Stromal cell of bone marrow (primary cell): ENCODE results near the gene RPS6KC1.
"Not testable (repeated sequence)": the region's sequence is repeated elsewhere in the genome, so short reads cannot be mapped to it uniquely, and the experiment has no call there.

Source experiments
- DNase-seq: peaks from one replicate; pipeline ENCODE4 v3.0.0-alpha.2; 2012; ENCODE audit warnings: low read depth

RPS6KC1 gene

DNA sequence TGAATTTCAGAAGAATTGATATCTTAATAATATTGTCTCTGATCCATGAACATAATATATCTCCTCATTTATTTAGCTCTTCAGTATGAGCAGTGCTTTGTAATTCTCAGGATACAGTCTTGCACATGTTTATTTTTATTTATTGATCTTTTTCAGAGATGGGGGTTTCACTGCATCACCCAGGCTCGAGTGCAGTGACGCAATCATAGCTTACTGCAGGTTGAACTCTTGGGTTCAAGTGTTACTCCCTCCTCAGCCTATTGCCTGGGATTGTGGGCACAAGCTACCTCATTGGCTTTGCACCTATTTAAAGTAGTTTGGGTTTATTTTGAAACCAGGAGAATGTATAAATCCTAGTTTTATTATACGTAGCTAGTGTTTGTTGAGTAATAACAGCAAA is 4.7 kb downstream of the RPS6KC1 start:
- DNase-seq, result no peak

DNA sequence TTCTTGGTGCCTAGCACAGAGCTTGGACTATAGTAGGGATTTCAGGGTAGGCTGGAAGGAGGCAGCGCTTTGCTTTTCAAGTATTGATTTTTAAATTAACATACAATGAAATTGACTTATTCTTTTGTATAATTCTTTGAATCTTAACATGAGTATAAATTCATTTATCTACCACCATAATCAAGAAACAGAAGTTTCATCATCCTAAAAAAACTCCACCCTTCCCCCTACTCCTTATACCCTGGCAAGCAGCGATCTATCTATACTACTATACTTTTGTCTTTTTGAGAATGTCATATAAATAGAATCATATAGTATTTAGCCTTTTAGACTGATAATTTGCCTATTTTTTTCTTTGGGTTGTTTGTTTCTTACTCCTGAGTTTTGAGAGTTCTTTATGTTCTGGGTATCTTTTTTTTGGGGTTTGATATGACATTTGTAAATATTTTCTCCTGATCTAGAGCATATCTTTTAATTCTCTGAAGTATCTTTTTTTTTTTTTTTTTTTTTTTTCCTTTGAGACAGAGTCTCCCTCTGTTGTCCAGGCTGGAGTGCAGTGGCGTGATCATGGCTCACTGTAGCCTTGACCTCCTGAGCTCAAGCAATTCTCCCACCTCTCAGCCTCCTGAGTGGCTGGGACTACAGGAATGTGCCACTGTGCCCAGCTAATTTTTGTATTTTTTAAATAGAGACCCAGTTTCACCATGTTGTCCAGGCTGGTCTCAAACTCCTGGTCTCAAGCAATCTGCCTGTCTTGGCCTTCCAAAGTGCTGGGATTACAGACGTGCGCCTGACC is 6.4 kb downstream of the RPS6KC1 start:
- no peak for DNase-seq

DNA sequence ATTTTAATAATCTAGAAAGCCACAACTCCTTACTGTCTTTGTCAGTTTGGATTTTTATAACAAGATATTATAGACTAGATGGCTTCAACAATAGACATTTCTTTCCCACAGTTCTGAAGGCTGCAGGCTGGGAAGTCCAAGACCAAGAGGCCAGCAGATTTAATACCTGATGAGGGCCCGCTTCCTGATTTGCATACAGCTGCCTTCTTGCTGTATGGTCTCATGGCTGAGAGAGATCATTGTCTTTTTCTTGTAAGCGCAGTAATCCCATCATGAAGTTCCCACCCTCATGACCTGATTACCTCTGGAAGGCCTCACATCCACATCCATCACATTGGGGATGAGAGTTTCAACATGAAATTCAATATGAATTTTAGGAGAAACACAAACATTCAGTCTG is 9.8 kb downstream of the RPS6KC1 start:
- DNase-seq, result no peak

DNA sequence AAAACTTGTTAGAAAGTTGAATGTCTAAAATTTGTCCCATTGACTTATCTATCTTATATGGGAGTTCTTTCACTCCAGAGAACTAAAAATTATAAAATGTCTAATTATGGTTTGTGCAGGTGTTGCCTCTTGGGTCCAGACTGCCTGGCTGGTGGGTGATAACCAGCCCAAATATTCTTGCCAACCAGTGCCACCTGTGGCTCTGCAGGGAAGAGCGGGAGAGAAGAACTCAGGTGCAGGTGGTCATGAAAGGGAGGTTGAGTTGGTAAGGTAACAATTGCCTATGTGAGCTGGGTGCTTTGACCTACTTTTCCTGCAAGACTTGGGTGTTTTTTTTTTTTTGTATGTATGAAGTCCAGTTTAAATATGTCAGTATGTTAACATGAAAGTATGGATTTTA is 10.2 kb downstream of the RPS6KC1 start:
- no peak for DNase-seq

DNA sequence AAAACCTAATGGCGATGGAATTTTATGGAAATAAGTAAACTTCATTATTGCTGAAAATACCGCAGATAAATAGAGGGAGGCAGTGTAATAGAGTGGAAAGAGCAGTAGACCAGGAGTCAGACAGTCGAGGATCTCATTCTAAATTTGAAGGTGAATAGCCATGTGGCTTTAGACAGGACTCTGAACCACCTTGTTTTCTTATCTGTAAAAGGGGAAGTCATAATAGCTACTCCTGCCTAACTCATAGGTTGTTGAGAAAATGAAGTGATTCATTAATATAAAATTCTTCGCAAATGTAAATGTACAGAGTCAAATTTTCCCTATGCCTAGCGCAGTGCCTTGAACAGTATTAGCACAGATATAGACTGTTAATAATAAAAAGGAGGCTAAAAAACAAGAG is 14.8 kb downstream of the RPS6KC1 start:
- no peak for DNase-seq

DNA sequence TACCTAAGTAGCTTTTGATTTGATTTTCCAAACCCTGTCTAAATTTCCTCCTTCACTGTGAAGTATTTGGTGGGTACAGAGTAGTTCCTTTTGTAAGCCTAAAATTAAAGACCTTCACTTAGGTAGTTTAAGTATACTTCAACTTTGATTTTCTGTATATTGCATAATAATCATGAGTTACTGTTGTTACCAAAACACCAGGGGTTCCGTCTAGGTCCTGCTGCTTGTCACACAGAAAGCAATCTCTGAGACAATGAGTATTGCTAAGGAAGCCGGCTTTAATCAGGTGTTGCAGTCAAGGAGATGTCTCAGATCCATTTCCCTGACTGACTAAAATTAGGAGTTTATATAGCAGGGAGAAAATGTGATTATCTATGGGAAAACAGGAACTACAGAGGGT is 15.3 kb downstream of the RPS6KC1 start:
- DNase-seq, result no peak

DNA sequence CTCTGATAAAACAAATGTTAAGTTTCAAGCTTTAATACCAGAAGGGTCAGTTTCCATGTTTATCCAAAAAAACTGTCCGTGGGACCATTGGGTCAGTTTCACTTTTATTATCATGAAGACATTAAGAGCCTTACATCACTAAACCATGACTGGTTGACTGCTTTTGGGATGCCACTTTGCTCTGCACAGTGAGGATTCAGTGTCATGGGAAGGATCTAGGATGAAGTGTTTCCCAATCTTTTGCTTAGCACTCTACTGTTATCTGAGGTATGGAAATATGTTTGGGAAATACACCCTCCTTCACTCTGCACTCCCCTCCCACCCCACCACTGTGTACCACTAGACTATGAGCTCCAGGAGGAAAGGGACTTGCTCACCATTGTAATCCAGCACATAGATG is 16.3 kb downstream of the RPS6KC1 start:
- DNase-seq, result no peak

DNA sequence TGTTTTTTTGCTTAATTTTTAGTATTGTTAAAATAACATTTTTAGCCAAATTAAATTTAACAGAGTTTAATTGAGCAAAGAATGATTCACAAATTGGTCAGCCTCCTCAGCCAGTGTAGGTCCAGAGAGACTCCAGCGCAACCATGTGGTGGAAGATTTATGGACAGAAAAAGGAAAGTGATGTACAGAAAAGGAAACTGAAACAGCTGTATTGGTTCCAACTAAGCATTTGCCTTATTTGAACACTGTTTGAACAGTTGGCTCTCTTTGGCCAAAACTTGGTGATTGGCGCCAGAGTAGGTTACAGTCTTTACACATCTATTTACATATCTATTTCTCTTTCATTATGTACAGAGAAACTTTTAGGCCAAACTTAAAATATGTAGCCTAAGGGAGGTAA is 19.4 kb downstream of the RPS6KC1 start:
- peak; percentile 77 for DNase-seq

DNA sequence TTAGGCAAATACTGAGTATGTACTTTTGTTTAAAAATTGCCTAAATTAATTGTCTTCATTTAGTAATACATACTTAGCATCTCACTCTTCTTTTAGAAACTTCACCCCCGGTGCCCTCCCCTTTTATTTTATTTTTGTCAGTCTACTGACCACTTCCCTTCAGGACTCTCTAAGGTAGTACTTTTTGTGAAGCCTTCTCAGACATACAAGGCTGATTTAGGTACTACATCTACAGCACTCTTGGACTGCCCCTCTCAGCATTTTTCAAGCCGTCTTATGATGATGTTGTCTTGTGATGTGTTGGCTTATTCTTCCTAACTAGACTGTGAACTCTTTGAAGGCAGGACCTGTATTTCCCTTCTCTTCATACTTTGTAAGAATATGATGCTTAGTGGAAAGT is 24.7 kb downstream of the RPS6KC1 start:
- DNase-seq, result no peak

DNA sequence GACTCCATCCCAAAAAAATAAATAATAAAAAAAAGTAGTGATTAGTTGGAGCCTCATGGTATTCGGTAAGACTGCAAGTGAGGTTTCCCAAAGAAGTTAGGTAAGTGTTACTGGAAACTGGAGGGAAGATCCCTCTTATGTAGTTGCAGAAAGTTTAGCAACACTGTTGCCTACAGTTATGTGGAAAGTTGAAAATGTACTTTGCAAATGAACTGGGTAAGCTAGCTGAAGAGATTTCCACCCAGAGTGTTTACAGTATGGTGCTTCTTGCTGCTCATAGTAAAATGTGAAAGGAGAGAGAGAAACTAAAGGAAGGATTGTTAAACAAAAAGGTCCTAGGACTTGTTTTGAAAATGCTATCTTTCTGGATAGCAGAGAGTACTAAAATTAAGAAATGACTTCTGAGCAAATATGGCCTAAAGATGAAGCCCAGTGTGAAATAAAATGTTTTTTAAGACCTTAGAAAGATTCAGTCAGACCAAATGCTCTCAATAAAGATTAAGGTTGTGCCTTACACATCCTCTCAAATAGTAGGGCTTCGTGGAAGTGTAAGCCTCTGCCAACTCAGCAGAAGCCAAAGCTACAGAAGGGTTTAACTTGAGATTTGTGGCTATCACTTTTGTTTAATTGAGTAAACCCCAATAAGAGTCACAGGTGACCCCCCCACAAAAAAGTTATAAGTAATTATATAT is 31.5 kb downstream of the RPS6KC1 start:
- no peak for DNase-seq

DNA sequence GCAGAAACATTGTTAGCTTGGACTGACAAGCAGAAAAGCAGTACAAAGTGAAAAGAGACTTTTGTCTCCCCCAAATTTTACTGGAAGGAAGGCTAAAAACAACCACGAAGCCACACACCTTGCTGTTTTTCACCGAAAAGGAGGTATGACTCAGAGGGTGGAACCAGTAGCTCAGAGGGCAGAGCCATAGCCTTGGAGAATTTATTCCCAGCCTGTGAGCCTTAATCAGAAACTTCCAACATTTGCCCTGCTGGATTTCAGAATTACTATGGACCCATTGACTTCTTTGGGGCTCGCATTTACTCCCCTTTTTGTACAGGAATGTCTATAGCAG is 32.0 kb downstream of the RPS6KC1 start:
- no peak for DNase-seq

DNA sequence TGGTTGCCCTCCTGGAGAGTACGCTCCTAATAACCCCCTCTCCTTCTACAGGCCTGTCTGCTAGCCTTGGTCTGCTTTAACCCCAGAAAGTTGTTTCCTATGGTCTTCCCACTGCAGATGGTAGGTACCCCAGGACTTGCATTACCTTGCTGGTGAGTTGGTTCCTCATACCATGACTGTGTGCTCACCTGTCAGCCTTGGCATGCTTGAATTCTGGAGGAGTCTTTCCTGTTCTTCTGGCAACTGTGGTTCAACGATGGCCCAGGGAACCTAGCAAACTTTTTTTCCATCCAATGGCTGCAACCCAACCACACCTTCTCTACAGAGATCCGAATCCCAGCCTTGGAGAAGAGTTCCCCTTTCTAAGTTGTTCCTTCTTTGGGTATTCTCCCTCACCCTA is 36.9 kb downstream of the RPS6KC1 start:
- DNase-seq, result no peak

DNA sequence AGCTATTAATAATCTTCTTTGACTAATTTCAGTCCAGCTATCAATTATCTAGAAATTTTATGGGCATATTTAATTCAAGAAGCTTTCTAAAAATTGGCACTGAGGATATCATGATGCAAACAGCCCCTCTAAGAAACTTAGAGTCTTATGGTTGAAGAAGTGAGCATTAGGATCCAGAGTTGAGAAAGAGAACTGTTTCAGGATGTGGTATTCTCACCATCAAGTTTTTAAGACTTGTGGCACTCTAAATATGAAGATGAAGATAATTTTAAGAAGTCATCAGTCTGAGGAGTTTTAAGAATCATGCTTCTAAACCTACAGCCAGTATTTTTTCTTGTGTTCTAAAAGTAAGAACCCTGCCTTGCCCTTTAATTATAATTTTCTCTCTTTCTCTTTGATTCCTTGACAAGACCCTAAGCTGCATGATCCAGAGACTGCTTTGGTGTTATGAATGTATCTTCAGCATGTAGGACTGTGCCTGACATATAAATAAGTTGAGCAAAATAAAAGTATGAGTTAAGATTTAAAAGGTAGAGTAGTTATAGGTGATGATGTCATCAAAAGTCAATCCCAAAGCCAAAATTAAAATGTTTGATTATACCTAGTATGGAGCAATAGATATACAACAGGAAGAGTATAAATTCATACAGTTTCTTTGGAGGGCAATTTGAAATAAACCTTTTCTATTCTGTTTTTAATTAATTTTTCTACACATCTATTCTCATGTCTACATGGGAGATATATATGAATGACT is 39.1 kb downstream of the RPS6KC1 start:
- no peak for DNase-seq

DNA sequence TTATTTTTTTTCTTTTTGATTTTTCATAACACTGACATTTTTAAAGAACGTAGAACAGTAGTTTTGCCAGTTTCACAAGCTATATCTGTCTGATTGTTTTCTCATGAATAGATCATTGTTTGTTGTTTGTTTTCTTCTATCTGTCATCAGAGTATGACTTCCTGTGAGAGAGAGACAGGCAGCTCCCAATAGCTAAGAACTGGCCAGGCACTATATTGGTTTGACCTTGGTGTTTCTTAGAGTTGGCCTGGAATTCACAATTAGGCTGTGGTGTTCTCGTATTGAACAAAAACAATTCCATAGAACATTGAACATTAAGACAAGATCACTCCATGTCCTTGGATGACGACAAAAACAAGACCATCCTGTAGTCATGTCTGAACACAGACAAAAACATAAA is 43.4 kb downstream of the RPS6KC1 start:
- no peak for DNase-seq

DNA sequence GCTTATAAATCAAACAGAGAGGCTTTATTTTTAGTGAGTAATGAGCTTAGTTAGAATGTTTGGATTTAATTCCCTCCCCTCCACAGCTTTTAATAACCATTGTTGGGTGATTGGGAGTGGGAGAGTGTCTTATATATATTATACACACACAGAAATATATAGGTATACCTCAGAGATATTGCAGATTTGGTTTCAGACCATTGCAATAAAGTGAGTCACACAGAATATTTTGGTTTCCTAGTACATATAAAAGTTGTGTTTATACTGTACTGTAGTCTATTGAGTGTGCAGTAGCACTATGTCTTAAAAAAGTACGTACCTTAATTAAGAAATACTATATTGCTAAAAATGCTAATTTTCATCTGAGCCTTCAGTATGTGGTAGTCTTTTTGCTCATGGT is 44.4 kb downstream of the RPS6KC1 start:
- no peak for DNase-seq

DNA sequence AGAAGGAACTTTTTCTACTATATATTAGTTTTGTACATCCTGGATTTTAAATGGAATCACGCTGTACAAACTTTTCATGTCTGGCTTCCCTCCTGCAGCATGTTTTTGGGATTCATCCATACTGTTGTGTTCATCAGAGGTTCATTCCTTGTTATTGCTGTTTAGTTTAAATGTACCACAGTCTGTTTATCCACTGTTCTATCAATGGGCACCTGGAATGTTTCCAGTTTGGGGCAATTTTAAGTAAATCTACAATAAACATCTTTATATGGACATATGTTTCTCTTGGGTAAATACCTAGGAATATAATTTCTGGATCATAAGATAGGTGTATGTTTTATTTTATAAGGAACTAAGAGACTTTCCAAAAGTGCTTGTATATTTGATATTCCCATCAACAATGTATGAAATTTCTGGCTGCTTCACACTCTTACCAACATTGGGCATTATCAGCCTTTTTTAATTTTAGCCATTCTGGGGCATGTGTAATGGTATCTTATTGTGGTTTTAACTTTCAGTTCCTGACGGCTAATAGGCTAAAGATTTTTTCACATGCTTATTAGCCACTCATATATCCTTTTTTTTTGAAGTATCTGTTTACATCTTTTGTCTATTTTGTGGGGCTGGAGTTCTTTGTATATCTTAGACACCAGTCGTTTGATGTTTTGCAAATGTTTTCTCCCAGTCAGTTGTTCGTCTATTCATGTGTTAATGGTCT is 48.8 kb downstream of the RPS6KC1 start:
- no peak for DNase-seq

DNA sequence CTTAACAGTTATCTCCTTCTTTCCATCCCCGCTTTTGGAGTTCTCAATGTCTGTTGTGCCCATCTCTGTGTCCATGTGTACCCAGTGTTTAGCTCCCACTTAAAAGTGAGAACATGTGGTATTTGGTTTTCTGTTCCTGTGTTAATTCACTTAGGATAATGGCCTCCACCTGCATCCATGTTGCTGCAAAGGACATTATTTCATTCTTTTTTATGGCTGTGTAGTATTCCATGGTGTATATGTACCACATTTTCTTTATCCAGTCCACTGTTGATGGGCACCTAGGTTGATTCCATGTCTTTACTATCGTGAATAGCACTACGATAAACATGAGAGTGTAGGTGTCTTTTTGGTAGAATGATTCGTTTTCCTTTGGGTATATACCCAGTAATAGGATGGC is 49.5 kb downstream of the RPS6KC1 start:
- not testable (repeated sequence) for DNase-seq

DNA sequence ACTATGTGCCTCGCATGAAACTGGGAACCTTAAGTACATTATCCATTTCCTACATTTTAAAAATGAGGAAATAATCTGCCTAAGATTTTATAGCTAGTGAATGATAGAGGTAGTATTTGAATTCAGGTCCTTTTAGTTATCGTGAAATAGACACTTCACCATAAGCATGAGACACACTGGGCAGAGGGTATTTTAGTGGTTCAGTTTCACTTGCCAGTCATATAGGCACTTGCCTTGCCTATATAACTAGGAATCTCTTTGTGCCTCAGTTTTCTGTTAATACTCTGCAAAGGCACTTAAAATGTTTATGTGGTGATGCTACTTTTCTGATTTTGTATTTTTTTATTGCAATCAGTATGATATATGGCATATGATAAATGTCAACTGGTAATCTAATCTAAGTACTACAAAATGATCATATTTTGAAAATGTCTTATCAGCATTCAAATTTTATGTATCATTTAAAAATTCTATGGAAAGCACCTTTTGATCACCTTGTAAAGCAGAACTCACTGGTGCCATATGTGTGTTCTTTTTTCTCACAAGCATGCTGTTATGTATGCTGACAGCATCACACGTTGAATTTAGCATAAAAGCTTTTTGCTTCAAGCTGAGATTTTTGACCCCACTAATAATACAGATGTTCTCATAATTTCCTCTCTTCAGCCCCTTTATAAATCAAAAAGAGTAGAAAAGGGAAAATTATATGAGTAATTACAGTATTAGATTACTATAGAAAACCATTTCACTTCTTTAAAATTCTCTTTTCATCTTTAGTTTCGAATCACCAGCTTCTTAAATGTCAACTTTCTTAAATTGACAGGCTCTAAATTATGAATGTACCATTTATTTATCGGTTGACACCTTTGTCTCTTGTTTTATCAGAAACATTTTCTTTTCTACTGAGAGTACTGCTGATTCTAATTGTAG is 52.6 kb downstream of the RPS6KC1 start:
- DNase-seq, result no peak

DNA sequence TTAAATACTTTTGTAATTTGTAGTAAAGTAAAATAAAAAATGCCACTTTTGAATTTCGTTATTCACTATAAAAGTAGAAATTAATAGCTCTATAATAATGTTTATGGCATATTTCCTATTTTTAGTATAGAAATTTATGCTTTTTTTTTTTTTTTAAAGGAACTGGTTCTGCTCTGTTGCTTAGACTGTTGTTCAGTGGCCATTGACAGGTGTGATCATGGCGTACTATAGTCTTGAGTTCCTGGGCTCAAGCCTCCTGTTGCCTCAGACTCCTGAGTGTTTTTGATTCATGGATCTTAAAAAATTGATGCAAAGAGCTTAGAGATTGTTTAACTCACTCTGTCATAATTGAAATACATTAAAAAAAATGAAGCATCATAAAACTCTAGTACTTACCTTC is 53.6 kb downstream of the RPS6KC1 start:
- DNase-seq, result no peak

DNA sequence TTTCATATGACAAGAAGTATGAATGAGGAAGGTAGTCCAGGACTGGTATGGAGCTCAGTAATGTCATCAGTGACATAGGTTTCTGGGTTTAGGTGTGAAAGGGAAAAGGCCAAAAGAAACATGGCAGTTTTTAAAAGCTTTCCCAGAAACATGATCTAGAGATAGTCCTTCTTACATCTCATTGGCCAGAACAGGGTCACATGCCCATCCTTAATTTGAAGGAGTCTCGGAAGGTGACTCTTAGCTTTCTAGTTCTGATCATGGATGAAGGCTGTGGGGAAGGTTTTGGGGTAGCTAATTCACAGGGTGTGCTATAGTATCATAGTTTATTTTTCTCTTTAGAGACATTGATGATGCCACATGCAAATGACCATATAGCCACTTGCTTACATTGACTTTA is 55.3 kb downstream of the RPS6KC1 start:
- DNase-seq, result no peak

DNA sequence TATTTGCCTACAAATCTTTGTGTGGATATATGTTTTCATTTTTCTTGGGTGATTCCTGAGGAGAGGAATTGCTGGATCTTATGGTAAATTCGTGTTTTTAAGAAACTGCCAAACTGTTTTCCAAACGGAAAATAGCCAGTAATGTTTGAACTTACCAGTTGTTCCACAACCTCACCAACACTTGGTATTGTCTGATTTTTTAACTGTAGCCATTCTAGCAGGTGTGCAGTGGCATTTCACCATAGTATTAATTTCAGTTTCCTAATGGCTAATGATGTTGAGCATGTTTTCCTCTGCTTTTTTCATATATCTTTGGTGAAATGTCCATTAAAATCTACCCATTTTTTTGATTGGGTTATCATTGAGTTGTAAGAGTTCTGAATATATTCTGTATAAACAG is 56.6 kb downstream of the RPS6KC1 start:
- no peak for DNase-seq
